Astrocyte (in vitro differentiated cells and primary cell): ENCODE measurements around the gene JAZF1. TPM values are rescaled to one million over a fixed set of nuclear protein-coding genes. Genes with fewer than 3 reads are reported as not detected.

ENCODE experiments used
- DNase-seq: peaks from one replicate; pipeline ENCODE4 v3.0.0-alpha.2; 2010; ENCODE audit warnings: low read depth
- FAIRE-seq: peaks from 2 replicates; lab custom pipeline; 2011; peaks lifted over from hg19 to GRCh38; lab: Jason Lieb, UNC
- H2AFZ ChIP-seq: 2 replicates; pipeline ENCODE4 v1.6.0; 2012; ENCODE audit warnings: low read depth, low read length, inconsistent platforms
- H3K27ac ChIP-seq: 2 replicates; pipeline ENCODE4 v1.5.1; 2011; ENCODE audit warnings: low read depth, low read length, inconsistent platforms
- H3K27me3 ChIP-seq: 2 replicates; pipeline ENCODE4 v1.6.0; 2011; ENCODE audit warnings: low read length, inconsistent platforms; ENCODE audit not compliant: insufficient read depth
- H3K36me3 ChIP-seq: 2 replicates; pipeline ENCODE4 v1.5.1; 2011; ENCODE audit warnings: low read length, inconsistent platforms; ENCODE audit not compliant: insufficient read depth
- H3K4me1 ChIP-seq: 2 replicates; pipeline ENCODE4 v1.5.1; 2011; ENCODE audit warnings: low read length, inconsistent platforms; ENCODE audit not compliant: insufficient read depth
- H3K4me2 ChIP-seq: 2 replicates; pipeline ENCODE4 v1.6.0; 2012; ENCODE audit warnings: low read length, inconsistent platforms
- H3K4me3 ChIP-seq: 2 replicates; pipeline ENCODE4 v1.5.1; 2011; ENCODE audit warnings: low read depth, mild to moderate bottlenecking, low read length, inconsistent platforms; ENCODE audit not compliant: insufficient read depth
- H3K79me2 ChIP-seq: 2 replicates; pipeline ENCODE4 v1.6.0; 2012; ENCODE audit warnings: mild to moderate bottlenecking, low read length, inconsistent platforms; ENCODE audit not compliant: insufficient read depth
- H3K9ac ChIP-seq: 2 replicates; pipeline ENCODE4 v1.6.0; 2012; ENCODE audit warnings: mild to moderate bottlenecking, low read length, inconsistent platforms
- H3K9me3 ChIP-seq: 2 replicates; pipeline ENCODE4 v1.5.1; 2012; ENCODE audit warnings: low read depth, mild to moderate bottlenecking, low read length, inconsistent platforms; ENCODE audit not compliant: insufficient read depth
- H4K20me1 ChIP-seq: 2 replicates; pipeline ENCODE4 v1.6.0; 2012; ENCODE audit warnings: low read length, inconsistent platforms; ENCODE audit not compliant: insufficient read depth
- H3K27ac Mint-ChIP-seq: one replicate; pipeline ENCODE4 v1.8.0; 2021; ENCODE audit warnings: mild to moderate bottlenecking, mixed read lengths; ENCODE audit not compliant: unreplicated experiment
- H3K27me3 Mint-ChIP-seq: one replicate; pipeline ENCODE4 v1.8.0; 2021; ENCODE audit warnings: low read depth, mixed read lengths; ENCODE audit not compliant: unreplicated experiment
- H3K36me3 Mint-ChIP-seq: one replicate; pipeline ENCODE4 v1.8.0; 2021; ENCODE audit warnings: low read depth, mixed read lengths; ENCODE audit not compliant: unreplicated experiment
- H3K4me1 Mint-ChIP-seq: one replicate; pipeline ENCODE4 v1.8.0; 2021; ENCODE audit warnings: low read depth, mixed read lengths; ENCODE audit not compliant: unreplicated experiment
- H3K4me3 Mint-ChIP-seq: one replicate; pipeline ENCODE4 v1.8.0; 2021; ENCODE audit warnings: mild to moderate bottlenecking, moderate library complexity, mixed read lengths; ENCODE audit not compliant: unreplicated experiment
- H3K9me3 Mint-ChIP-seq: one replicate; pipeline ENCODE4 v1.8.0; 2021; ENCODE audit warnings: mild to moderate bottlenecking, mixed read lengths; ENCODE audit not compliant: unreplicated experiment
- CTCF ChIP-seq: IDR thresholded peaks from 2 replicates; pipeline ENCODE4 v1.5.1; 2011; ENCODE audit warnings: low read depth, mild to moderate bottlenecking, inconsistent platforms, low read length, moderate library complexity; ENCODE audit not compliant: insufficient read depth
- EZH2 ChIP-seq: IDR thresholded peaks from 2 replicates; pipeline ENCODE4 v1.6.1; 2012; ENCODE audit warnings: mild to moderate bottlenecking, low read length, inconsistent platforms; ENCODE audit not compliant: insufficient read depth
- total RNA-seq: library from RNA; stranded (reverse); gene quantifications from 2 replicates; pipeline ENCODE4 v1.2.1, GENCODE V29; 2021

JAZF1 gene
- total RNA-seq, 1 donor from 2014 or later = 20.1 TPM

- Histone ChIP-seq H3K9ac (no peak overlapping the region), H3K36me3 (no peaks in the 10 kb centered on the region), H3K9me3 (no peaks in the 10 kb centered on the region), H3K27me3 (no peaks in the 10 kb centered on the region), H3K4me2 (no peak overlapping the region), H3K4me1 (no peaks in the 10 kb centered on the region), H3K4me3 (no peak overlapping the region), H3K27ac (no peak overlapping the region), H3K79me2 (no peaks in the 10 kb centered on the region), H2AFZ (no peak overlapping the region), H4K20me1 (no peaks in the 10 kb centered on the region)
- FAIRE-seq (no peak), DNase-seq (no peak)
- no peaks in the 10 kb centered on the region for H3K9me3 Mint-ChIP-seq
- no peaks in the 10 kb centered on the region for H3K4me1 Mint-ChIP-seq
- TF ChIP-seq EZH2 (no peak), CTCF (no peak)
- H3K27me3 Mint-ChIP-seq = no peaks in the 10 kb centered on the region
- no peak overlapping the region for H3K27ac Mint-ChIP-seq
- H3K36me3 Mint-ChIP-seq = peaks cover 11% of the 10 kb centered on the region
- no peak overlapping the region for H3K4me3 Mint-ChIP-seq
These were observed 340.3 kb downstream of the JAZF1 start for GRCh38 chr7:27840313-27840712.

DNA sequence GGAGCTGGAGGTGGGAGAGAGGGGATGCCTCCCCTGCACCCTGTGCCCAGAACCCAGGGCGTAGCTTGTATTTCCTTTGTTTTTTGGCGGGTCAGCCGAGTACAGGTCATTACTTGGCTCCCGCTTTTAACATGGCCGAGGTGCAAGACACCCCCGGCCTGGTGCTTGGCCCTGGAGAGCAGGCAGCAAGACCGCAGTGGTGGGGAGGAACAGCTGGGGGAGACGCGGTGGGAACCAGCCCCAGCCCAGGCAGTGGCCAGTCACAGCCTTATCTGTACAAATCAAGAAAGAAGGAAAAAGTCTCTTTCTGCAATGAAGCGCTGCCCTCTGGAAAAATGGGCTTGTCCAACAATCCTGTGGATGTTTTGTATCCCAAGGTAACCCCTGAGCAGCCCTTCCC, 341.5 kb downstream of the JAZF1 start:
- Mint-ChIP-seq H3K27me3 (no peaks in the 10 kb centered on the region), H3K9me3 (no peaks in the 10 kb centered on the region), H3K4me3 (no peak overlapping the region), H3K27ac (no peak overlapping the region), H3K4me1 (no peaks in the 10 kb centered on the region), H3K36me3 (peaks cover 13% of the 10 kb centered on the region)
- no peaks in the 10 kb centered on the region for H3K9me3 ChIP-seq
- H3K4me3 ChIP-seq = no peak overlapping the region
- no peak overlapping the region for H3K4me2 ChIP-seq
- DNase-seq = no peak
- no peak overlapping the region for H3K27ac ChIP-seq
- peaks cover 4% of the 10 kb centered on the region for H3K36me3 ChIP-seq
- TF ChIP-seq CTCF (no peak), EZH2 (no peak)
- no peaks in the 10 kb centered on the region for H3K4me1 ChIP-seq
- no peak for FAIRE-seq
- H3K79me2 ChIP-seq = no peaks in the 10 kb centered on the region
- H4K20me1 ChIP-seq = peaks cover 3% of the 10 kb centered on the region
- no peak overlapping the region for H2AFZ ChIP-seq
- H3K27me3 ChIP-seq = no peaks in the 10 kb centered on the region
- no peak overlapping the region for H3K9ac ChIP-seq

GRCh38 chr7:27836536-27836935, 344.1 kb downstream of the JAZF1 start:
- Histone ChIP-seq H3K27ac (no peak overlapping the region), H4K20me1 (peaks cover 10% of the 10 kb centered on the region), H3K9ac (no peak overlapping the region), H3K4me1 (no peaks in the 10 kb centered on the region), H3K9me3 (no peaks in the 10 kb centered on the region), H3K4me2 (no peak overlapping the region), H3K4me3 (no peak overlapping the region), H3K36me3 (peaks cover 18% of the 10 kb centered on the region), H3K27me3 (no peaks in the 10 kb centered on the region), H3K79me2 (no peaks in the 10 kb centered on the region), H2AFZ (no peak overlapping the region)
- Mint-ChIP-seq H3K4me1 (no peaks in the 10 kb centered on the region), H3K27me3 (no peaks in the 10 kb centered on the region), H3K4me3 (no peak overlapping the region), H3K27ac (no peak overlapping the region), H3K9me3 (no peaks in the 10 kb centered on the region), H3K36me3 (peaks cover 13% of the 10 kb centered on the region)
- FAIRE-seq (no peak), DNase-seq (no peak)
- no peak for TF ChIP-seq EZH2
- no peak for TF ChIP-seq CTCF
